ENCODE measurements around the gene RIF1.

GRCh38 chr2:151422917-151423439 lies 13.3 kb downstream of the RIF1 start:
- TF ChIP-seq MAX (IDR thresholded peaks at IDR 0.05) (no peak), CREB1 (IDR thresholded peaks at IDR 0.05; ENCODE audit: low read depth) (no peak), CEBPB (IDR thresholded peaks at IDR 0.05) (no peak), YY1 (IDR thresholded peaks at IDR 0.05; ENCODE audit: low read depth) (no peak), REST (IDR thresholded peaks at IDR 0.05; ENCODE audit: low read depth) (no peak), ZBTB7A (IDR thresholded peaks at IDR 0.05; ENCODE audit: low read depth) (no peak), NFIC (IDR thresholded peaks at IDR 0.05) (no peak), RAD21 (IDR thresholded peaks at IDR 0.05; ENCODE audit: low read depth) (no peak), EP300 (IDR thresholded peaks at IDR 0.05; ENCODE audit: borderline replicate concordance) (no peak)

Data from Ishikawa (cell line).